GM19468 (cell line): ENCODE data around the gene ZYG11A.

Source experiments
- ATAC-seq: cut with Tn5 transposase; IDR thresholded peaks from one replicate; pipeline ENCODE4 v1.9.1; 2021; ENCODE audit warnings: mild to moderate bottlenecking, moderate library complexity, moderate number of reproducible peaks; ENCODE audit not compliant: unreplicated experiment; ENCODE audit errors: extremely low read depth

Gene ZYG11A

DNA sequence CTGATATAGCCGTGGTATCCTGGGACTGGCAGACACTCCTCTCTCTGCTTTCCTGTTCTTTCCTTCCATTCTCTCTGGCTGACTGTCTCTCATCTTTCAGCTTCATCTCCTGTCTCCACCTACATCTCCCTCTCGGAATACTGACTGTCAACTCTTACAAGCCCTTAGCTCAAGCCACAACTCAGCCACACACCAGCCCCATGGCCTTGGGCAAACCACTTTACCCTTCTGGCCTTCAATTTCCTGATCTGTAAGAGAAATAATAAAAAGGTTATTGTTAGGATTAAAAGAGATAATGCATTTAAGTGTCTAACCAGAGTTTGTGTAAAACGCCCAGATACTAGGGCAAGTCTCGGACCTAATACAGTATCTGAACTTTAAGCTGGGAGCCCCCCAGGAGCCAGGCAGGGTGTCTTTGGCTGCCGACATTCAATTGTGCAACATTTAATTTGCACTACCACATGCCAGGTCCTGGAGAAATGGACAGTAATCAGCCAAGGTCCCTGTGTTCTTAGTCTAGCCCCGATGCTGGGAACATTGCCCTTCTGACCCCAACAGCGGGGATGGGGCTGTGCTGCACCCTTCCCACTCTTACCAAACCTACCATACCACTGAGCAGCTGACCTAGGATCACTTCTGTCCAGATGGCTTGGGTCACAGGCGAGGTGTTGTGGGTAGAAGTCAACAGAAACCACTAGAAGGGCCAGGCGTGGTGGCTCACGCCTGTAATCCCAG, 73.8 kb downstream of the ZYG11A start:
- ATAC-seq = no peak

DNA sequence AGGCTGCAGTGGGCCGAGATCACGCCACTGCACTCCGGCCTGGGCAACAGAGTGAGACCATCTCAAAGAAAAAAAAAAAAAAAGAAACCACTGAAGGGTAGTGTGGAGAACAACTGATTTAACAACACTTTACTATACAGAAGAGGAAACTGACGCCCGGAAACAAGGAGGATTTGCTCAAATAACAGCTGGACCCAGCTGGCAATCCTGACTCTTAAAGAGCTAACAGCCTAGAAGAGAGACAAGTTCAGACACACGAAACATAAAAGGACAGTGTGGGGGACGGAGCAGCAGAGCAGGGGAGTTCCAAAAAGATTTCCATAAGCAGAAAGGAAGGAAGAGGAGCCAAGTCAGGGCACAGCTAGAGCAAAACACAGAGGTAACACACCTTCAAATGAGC, 74.6 kb downstream of the ZYG11A start:
- ATAC-seq = no peak

- no peak for ATAC-seq
These were observed 75.0 kb downstream of the ZYG11A start for GRCh38 chr1:52917581-52917980.

DNA sequence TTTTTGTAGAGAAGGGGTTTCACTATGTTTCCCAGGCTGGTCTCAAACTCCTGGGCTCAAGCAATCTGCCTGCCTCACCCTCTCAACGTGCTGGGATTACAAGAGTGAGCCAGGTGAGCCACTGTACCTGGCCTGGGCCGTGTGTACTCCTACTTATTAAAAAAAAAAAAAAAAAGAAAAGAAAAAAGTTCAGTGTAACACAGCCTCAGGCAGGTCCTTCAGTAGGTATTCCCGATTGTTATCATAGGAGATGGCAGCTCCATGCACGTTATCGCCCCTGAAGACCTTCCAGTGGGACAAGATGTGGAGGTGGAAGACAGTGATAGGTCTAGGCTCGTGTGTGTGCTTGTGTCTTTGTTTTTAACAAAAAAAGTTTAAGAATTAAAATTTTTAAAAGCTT, 75.6 kb downstream of the ZYG11A start:
- no peak for ATAC-seq

DNA sequence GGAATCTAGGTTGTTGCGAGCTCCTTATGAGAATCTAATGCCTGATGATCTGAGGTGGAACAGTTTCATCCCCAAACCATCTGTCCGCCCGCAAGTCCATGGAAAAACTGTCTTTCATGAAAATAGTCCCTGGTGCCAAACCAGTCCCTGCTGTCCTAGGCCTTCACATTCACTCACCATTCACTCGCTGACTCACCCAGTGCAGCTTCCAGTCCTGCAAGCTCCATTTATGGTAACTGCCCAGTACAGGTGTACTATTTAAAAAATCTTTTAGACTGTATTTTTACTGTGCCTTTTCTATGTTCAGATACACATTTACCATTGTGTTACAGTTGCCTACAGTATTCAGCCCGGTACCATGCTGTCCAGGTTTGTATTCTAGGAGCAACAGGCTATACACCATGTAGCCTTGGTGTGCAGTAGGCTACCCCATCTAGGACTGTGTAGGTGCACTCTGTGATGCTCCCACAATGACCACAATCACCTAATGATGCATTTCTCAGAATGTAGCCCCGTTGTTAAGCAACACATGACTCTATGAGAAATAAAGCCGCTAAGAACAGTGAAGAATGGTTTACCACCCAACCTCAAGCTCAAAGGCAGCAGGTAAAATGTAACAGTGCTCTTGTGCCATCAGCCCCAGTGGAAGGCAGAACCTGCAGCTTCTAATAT, 76.6 kb downstream of the ZYG11A start:
- no peak for ATAC-seq

DNA sequence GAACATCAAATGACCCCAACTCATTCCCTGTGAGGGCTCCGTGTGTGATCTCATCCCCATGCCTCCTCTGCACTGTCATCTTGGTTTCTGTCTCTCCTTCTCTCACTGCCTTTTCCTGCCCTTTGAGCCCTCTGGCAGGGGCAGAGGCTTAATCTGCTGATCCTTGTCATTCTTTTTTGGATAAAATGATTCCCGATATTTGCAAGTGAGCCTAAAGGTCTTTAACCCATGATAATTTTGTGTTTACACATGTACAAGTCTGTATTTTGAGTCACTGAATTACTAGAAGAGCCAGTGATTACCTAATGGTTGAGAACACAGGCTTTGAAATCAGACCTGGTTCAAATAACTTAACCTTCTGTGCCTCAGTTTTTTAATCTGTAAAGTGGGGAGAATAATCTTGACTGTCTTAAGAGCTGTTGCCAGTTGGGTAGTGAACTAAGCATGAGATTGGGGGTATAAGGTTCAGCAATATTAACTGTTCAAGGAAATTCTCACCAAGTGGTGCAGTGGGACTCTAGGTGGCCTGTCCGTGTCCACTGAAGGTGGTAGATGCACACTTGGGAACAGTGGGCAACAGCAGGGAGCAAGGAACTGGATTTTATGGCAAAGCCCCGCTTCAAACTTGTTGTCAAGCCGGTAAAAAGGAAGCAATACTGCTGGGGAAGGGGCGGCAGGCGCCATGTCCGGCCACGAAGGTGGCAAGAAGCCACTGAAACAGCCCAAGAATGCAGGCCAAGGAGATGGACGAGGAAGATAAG, 77.3 kb downstream of the ZYG11A start:
- no peak for ATAC-seq

- ATAC-seq = no peak
These were observed 78.3 kb downstream of the ZYG11A start for GRCh38 chr1:52920791-52921291.

- no peak for ATAC-seq
These were observed 83.0 kb downstream of the ZYG11A start for GRCh38 chr1:52925571-52926005.

GRCh38 chr1:52926864-52927211, 84.3 kb downstream of the ZYG11A start:
- ATAC-seq = no peak

GRCh38 chr1:52927212-52928014, 84.9 kb downstream of the ZYG11A start, which contains the start of gene SCP2:
TSS of gene SCP2 (plus strand) at chr1:52927276. CDS start at chr1:52927397, 121 bp downstream.
- no peak for ATAC-seq

DNA sequence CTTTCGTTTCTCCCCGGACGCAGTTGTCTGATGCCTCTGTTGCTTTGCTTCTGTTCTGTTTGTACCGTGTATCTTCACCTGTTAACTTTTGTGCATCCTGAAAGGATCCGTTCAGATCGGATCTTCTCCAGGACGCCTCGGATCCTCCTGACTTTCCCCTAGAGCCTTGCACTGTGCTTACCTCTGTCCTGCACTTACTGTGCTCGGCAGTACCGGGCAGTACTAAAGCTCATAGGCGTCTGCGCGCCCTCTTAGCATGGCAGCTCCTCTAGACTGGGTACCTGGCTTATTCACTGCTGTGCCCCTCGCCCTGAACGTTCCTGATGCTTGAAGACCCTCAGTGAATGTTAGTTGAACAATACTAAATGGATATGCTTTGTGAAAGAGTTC, 85.5 kb downstream of the ZYG11A start:
- ATAC-seq = no peak

DNA sequence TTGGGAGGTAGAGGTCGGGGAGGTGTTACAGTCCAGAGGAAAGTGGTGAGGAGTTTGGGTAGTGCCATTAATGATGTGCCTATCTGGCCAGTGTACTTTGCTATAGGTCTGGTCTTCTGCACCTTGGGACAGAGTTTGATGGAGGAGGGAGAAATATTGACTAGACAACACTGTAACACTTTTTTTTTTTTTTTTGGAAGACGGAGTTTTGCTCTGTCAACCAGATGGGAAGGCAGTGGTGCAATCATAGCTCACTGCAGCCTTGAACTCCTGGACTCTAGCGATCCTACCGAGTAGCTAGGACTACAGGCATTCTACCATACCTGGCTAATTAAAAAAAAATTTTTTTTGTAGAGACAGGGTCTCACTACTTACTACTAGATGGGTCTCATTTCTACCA, 86.5 kb downstream of the ZYG11A start:
- ATAC-seq = no peak

- ATAC-seq = no peak
These were observed 95.0 kb downstream of the ZYG11A start for GRCh38 chr1:52937433-52938182.

DNA sequence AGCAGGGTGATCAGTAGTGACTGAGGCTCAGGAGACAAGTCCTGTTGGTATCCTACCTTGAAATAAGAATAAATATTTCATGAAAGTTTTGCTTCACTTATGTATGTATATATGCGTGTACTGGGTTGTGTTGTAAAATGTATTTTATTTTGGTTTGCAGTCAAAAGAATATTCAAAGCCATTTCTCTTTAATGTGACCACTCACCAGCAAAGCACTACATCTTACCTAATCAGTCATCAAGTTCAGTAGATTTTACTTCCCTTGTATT, 95.6 kb downstream of the ZYG11A start:
- no peak for ATAC-seq

DNA sequence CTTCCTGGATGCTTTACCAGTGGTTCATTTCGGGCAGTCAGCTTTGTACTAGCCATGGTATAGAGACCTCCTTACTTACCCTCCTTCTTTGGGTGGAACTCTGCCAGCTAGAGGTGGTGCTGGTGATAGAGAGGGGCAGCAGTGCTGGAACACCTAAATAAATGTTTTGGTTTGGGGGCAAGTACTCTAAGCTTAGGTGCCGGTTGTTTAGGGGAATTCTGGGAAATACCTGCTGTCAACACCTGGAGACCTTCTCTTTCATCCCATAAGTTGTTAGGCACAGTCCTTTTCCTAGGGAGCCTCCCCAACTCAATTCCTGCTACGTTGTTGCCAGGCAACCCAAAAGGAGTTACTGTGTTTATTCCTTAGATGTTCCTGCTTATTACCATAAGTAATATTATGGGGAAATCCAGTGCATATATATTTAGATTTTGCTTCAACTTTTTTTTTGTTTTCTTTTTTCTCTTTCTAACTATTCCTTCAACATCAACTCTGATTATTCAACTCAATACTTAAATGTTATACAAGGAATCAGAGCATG, 101.4 kb downstream of the ZYG11A start:
- ATAC-seq = no peak

GRCh38 chr1:52944566-52944965, 102.0 kb downstream of the ZYG11A start:
- no peak for ATAC-seq
